GM19035 (cell line): ENCODE data around the gene FOLR2.
"Not testable (repeated sequence)": the region's sequence is repeated elsewhere in the genome, so short reads cannot be mapped to it uniquely, and the experiment has no call there.

Experiments
- ATAC-seq: cut with Tn5 transposase; IDR thresholded peaks from one replicate; pipeline ENCODE4 v1.9.1; 2021; ENCODE audit not compliant: unreplicated experiment

FOLR2 gene

DNA sequence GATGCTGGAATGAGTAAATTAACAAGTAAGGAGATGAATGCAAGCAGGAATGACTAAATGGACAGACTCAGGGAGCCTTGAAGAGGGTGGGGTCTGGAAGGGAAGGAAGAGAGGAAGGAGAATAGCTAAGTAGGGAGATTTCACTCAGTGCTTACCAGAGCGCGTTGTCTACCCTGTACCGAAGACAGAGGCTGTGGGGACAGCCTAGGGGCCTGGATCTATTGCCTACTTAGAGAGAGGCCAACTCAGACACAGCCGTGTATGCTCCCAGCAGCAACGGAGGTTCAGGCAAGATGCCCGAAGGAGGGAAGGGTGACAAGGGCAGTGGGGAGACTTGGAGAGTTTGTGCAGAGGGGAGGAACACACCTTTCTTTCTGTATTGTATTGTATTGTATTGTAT, at the start of gene FOLR2:
Gene FOLR2, plus strand, starts transcription at position 157 of the 400 bp plus-strand sequence. CDS start 1,791 bp downstream, outside the sequence.
- no peak for ATAC-seq

DNA sequence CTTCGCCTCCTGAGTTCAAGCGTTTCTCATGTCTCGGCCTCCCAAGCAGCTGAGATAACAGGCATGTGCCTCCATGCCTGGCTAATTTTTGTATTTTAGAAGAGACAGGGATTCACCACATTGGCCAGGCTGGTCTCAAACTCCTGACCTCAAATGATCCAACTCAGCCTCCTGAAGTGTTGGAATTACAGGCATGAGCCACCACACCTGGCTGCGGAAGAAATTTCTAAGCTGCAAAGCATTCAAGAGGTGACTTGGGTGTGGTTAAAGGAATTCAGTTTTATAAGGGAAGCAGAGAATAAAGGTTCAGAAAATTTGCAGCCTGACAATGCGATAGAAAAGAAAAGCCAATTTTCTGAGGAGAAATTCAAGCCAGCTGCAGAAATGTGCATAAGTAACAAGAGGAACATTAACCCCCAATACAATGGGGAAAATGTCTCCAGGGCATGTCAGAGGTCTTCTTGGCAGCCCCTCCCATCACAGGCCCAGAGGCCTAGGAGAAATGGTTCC, 47.5 kb upstream of the FOLR2 start:
- ATAC-seq = not testable (repeated sequence)

DNA sequence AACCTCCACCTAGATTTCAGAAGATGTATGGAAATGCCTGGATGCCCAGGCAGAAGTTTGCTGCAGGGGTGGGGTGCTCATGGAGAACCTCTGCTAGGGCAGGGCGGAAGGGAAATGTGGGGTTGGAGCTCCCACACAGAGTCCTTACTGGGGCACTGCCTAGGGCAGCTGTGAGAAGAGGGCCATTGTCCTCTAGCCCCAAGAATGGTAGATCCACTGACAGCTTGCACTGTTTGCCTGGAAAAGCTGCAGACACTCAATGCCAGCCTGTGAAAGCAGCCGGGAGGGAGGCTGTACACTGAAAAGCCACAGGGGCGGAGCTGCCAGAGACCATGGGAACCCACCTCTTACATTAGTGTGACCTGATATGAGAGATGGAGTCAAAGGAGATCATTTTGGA, 46.8 kb upstream of the FOLR2 start:
- ATAC-seq = not testable (repeated sequence)

DNA sequence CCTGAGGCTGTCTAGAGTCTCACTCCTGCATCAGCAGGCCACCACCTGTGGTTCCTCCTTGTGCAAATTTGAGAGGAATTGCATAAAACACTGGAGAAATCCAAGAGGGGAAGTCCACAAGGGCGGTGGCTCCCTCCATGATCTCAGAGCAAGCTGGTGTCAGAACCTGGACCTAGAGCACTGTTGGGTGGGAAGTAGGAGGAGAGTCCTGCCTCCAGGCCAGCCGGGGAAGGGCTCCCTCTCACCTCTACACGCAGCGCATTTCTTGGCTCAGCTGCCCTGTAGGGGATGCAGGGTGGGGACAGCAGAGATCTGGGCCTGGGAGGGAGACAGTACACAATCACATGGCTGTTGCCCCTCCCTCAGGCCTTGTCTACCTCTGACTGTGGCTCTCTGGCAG, 44.6 kb upstream of the FOLR2 start:
- not testable (repeated sequence) for ATAC-seq

DNA sequence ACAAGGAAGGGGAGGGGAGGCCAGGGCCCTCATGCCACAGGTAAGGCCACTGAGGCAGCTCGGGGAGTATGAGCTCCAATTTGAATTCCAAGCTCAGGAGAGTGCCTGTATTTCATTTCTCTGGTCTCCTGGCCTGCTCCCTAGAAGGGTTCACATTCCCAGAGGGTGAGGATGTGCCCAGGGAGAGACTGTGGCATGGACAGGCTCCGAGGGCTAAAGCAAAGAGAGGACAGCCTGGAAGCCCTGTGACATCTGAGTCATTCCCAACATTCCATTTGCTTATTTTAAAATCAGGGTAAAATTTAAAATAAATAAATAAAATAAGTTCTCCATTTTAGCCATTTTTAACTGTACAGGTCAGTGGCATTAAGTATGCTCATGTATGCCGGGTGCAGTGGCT, 43.3 kb upstream of the FOLR2 start:
- ATAC-seq = no peak

DNA sequence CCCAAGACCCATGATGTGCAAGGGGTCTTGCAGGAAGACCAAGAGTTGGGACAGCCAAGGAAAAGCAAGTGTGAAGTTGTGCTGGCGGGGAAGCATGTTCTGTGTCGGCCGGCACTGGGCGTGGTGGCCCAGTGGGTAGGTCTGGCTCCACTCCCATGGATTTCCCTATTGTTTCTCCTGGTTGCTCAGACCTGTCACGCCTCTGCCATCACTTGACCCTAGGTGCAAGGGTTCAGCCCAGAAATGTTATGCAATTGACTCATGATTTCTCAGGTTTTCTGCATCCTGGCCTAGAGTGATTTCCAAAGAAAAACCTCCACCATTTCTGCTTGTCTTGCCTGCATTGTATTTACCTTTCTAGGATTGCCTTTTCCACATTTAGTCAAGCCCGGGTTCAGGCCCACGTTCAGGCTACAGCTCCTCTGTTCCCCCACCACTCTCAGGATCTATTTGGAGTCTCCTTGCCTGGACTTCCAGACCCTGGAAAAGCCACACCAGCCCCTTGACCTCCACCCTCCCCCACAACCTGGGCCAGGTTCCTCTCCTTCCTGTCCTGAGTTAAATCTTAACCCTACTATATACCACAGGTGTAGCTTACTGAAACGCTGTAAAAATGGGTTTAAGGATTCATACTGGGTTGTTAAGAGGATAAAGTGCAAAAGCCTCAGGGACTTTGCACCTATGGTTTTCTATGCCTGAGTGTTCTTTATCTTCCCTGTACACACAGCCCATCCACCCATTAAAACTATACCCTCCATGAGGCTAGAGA, 42.1 kb upstream of the FOLR2 start:
- ATAC-seq = no peak

DNA sequence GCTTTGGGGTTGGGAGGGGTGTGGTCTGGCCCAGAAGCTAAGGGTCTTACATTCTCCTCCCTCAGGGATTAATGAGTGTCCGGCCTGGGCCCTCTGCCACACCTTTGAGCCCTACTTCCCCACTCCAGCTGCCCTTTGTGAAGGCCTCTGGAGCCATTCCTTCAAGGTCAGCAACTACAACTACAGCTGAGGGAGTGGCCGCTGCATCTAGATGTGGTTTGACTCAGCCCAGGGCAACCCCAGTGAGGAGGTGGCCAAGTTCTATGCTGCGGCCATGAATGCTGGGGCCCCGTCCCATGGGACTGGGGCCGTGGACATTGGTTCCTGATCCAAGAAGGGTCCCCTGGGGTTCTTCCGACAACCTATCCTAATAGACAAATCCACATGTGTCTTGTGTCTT, 38.9 kb upstream of the FOLR2 start:
- no peak for ATAC-seq

DNA sequence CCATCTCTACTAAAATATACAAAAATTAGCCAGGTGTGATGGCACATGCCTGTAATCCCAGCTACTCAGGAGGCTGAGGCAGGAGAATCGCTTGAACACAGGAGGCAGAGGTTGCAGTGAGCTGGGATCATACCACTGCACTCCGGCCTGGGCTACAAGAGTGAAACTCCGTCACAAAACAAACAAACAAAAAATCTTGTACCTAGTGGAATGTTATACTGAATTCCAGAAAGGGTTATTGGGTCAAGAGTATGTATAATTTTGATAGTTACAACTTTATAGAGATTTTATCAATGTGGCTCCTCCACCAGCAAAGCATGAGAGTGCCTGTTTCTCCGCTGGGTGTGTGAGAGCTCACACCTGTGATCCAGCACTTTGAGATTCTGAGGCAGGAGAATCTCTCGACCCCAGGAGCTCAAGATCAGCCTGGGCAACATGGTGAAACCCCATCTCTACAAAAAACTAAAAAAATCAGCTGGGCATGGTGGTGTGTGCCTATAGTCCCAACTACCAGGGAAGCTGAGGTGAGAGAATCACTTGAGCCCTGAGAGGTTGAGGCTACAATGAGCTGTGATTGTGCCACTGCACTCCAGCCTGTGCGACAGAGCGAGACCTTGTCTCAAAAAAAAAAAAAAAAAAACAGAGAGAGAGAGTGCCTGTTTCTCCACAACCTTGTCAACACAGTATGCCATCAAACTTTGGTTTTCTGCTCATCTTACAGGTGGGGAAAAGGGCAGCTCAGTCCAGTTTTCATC, 37.4 kb upstream of the FOLR2 start:
- ATAC-seq = no peak

DNA sequence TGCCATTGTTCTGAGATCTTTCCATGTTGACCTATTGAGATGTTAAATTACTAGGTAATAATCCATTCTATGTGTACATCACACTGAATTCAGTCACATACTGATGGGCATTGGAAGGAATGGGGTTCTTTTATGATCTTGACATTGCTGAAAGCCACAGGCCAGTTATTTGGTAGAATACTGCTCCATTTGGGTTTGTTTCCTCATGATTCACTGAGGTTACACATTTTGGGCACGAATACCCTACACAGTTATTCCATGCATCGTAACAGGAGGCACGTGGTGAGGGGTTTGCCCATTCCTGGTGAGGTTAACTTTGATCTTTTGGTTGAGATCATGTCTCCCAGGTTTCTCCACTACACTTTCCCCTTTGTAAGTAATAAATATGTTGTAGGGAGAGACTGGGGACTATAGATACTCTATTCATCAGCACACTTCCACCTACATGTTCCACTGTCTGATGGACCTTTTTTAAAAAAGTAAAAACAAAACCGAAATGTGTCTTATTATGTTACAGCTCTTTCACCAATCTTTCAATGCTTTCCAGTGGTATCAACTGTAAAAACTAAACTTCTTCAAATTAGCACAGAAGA, 36.7 kb upstream of the FOLR2 start:
- ATAC-seq = no peak

DNA sequence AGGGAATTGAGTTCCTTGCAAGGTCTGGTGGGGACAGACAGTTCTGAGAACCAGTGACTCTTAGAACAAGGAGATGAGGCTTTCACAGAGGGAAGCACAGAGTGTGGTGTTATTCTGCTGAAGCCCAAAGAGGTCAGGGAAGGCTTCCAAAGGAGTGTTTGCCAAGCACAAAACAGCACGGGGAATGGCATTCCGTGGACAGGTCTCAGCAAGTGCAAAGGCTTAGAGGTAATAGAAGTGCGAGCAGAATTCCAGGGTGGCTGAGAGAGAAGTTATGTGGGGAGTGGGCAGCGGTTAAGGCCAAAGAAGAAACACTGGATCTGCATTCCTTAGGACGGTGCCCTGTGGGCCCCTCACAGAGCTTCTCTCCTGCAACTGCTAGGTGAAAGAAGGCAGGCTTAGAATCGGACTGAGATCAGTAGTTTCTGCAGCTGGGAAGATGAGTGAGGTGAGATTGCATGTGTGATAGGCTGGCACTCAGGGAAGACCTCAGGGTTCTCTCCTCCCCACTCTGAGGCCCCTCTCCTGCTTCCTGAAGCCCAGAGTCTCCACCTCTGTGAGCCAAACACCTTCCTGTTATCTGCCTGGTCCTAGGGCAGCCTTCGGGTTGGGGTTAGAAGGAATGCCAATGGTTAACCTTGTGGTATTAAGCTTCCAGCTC, 35.6 kb upstream of the FOLR2 start:
- ATAC-seq = not testable (repeated sequence)

DNA sequence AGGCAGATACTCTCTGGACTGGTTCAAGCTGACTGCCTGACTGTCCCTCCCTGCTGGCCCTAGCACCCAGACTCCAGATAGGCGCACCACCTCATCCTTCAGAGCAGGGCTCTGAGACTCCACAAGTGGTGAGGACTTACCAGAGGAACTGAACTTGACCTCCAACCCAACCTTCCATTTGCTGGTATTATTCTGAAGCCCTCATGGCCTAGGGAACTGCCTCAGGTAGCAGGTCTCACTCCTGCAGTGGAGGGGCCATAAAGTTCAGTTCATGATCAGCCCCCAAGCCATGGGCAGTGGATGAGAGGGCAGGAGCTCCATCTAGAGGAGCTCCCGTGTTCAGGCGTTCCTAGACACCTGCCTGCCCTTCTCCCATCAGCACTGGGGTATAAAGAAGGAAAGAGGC, 35.0 kb upstream of the FOLR2 start:
- ATAC-seq = not testable (repeated sequence)

DNA sequence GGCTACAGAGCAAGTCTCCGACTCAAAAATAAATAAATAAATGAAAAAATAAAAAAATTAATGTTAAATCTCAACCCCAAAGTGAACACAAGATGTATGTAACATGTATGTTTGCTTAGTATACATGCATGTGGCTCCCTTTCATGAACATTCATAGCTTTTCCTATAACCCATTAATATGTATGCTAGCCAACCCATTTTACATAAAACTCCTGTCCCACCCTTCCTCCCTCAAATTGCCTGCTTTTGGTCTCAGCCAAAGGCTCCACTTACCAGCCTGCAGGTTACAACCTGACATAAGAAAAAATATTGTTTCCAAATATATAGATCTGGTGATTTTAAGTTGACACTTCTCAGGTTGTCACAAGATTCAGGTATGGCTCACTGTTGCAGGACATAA, 28.3 kb upstream of the FOLR2 start:
- no peak for ATAC-seq

DNA sequence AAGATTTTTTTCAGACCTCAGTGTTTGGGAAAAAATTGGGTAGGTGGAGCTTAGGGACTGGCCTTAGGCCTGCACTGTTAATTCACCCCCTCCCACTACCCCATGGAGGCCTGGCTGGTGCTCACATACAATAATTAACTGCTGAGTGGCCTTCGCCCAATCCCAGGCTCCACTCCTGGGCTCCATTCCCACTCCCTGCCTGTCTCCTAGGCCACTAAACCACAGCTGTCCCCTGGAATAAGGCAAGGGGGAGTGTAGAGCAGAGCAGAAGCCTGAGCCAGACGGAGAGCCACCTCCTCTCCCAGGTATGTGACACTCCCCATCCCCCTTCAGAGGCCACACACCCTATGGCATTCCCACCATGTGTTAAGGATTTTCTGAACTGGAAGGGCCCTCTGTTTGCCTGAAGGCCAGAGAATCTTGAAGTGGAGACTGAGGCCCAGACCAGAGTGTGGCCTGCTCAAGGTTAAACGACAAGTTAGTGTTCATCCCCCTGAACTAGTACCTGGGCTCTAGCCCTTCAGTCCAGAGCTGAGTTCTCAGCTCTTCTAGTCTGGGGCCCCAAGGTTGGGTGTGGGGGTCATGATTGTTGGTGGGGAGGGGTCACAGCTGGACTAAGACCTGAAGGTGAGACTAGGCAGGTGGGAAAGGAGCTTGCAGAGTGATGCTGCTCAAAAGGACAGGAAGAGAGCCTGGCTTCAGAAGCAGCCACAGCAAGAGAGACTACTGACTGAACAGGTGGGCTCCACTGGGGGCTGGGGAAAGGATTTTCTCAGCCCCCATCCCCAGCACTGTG, 26.9 kb upstream of the FOLR2 start:
- ATAC-seq = no peak

DNA sequence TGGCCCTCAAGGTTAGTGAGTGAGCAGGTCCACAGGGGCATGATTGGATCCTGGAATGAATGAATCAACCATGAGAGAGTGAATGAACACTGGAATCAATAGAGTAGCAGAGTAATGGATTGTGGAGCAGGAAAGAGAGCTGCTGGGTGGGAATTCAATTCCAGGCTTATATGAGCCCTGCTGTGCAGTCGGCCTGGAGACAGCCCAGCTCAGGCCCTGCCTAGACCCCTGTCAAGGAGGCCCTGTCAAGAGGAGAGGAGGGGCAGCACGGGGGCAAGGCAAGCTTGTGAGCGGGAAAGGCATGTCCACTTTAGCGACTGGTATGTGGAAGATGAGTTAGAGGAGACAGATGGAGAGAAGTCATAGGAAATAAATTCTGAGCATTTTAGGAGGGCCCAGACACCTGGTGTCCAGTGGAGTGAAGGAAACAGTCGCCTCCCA, 25.9 kb upstream of the FOLR2 start:
- ATAC-seq = no peak

DNA sequence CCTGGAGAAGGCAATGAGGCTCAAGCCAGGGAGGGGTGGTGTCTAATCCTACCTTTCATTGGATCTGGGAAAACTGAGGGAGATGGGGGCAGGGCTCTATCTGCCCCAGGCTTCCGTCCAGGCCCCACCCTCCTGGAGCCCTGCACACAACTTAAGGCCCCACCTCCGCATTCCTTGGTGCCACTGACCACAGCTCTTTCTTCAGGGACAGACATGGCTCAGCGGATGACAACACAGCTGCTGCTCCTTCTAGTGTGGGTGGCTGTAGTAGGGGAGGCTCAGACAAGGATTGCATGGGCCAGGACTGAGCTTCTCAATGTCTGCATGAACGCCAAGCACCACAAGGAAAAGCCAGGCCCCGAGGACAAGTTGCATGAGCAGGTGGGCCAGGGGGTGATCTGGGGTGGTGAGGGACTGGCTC, 24.6 kb upstream of the FOLR2 start, which contains the start of gene FOLR1:
Gene FOLR1, plus strand, starts transcription at position 180 of the 421 bp plus-strand sequence. Its CDS starts 34 bp downstream, at position 214.
- no peak for ATAC-seq

DNA sequence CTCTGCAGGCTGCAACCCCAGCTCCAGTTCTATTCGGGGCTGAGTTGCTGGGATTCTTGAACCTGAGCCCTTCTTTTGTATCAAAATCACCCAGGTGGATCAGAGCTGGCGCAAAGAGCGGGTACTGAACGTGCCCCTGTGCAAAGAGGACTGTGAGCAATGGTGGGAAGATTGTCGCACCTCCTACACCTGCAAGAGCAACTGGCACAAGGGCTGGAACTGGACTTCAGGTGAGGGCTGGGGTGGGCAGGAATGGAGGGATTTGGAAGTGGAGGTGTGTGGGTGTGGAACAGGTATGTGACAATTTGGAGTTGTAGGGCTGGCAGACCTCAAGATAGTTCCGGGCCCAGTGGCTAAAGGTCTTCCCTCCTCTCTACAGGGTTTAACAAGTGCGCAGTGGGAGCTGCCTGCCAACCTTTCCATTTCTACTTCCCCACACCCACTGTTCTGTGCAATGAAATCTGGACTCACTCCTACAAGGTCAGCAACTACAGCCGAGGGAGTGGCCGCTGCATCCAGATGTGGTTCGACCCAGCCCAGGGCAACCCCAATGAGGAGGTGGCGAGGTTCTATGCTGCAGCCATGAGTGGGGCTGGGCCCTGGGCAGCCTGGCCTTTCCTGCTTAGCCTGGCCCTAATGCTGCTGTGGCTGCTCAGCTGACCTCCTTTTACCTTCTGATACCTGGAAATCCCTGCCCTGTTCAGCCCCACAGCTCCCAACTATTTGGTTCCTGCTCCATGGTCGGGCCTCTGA, 20.9 kb upstream of the FOLR2 start:
- ATAC-seq = no peak

DNA sequence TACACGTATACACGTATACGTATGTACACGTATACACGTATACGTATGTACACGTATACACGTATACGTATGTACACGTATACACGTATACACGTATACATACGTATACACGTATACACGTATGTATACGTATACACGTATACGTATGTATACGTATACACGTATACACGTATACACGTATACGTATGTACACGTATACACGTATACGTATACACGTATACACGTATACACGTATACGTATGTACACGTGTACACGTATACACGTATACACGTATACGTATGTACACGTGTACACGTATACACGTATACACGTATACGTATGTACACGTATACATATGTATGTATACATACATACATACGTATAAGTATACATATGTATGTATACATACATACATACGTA, 15.1 kb upstream of the FOLR2 start:
- not testable (repeated sequence) for ATAC-seq

DNA sequence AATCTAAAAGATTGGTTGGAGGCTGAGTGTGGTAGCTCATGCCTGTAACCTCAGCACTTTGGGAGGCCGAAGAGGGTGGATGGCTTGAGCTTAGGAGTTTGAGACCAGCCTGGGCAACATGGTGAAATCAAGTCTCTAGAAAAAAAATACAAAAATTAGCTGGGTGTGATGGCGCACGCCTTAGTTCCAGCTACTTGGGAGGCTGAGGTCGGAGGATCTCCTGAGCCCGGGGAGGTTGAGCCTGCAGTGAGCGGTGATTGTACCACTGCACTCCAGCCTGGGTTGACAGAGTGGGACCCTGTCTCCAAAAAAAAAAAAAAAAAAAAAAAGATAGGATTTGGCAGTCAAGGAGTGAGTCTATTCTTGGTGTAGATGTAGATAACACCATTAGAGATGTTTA, 14.0 kb upstream of the FOLR2 start:
- ATAC-seq = no peak

DNA sequence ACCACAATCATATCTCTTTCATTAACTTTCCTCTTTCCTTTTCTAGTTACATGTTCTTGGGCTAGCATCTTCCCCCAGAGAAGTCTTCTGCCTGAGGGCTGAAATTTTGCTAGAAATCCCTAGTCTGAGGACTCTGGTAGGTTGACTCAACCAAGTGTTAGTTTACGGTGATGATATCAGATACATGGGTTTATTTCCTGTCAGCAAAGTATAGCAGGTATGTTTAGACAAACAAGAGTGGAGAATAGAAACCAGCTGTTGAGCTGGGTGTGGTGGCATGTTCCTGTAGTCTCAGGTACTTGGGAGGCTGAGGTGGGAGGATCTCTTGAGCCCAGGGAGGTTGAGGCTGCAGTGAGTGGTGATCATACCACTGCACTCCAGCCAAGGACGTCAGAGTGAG, 13.4 kb upstream of the FOLR2 start:
- ATAC-seq = no peak
